ENCODE measurements around the gene MAPKAP1. TPM values are rescaled to one million over a fixed set of nuclear protein-coding genes. Genes with fewer than 3 reads are reported as not detected.
"Not testable (repeated sequence)": the region's sequence is repeated elsewhere in the genome, so short reads cannot be mapped to it uniquely, and the experiment has no call there.

Gene MAPKAP1
- total RNA-seq, 2 donors from 2014 or later: 54.9 to 70.1 TPM

DNA sequence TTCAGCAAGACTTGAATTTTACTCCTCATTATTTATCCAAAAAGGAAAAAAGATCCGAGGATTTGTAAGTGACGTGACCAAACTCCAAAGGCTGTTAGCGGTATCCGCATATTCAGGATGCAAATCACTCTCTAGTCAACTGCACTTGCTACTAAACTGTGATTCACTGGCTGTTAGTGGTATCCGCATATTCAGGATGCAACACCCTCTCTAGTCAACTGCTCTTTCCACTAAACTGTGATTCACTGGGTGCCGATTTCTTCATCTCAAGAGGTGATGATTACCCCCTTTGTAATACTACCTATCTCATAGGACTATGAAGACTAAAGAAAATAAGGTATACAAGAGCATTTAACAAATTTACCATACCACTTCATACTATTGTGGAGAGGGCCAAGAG is 5.7 kb downstream of the MAPKAP1 start:
- Histone ChIP-seq H3K27ac (no peak overlapping the region), H3K4me1 (peaks cover 9% of the 10 kb centered on the region), H3K9ac (ENCODE audit: low read depth in 2 of 2, low read length in 2 of 2) (no peak overlapping the region), H3K4me3 (no peak overlapping the region), H3K9me3 (no peaks in the 10 kb centered on the region), H3K36me3 (no peaks in the 10 kb centered on the region), H3K27me3 (no peaks in the 10 kb centered on the region)
- no peak for TF ChIP-seq CTCF (IDR thresholded peaks at IDR 0.05)
- no peak for DNase-seq
- intact Hi-C loops (cut with DNase I): no loop called here

DNA sequence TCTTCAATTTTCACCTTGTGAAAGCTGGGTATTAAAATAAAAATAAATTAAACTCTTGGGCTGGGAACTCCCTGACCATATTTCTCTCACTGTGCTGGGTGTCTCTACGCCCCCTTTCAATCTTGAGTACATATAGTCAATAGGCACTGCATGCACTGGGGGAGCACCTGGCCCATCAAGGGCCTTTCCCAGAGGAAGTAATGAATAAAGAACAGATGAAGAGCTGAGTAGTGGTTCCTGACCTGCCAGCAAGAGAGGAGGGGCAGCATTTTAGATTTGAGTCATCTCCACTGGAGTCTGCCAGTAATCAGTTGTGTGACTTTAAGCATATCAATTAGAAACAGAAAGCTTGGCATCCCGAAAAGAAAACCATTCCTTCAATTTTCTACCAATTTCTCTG is 6.2 kb downstream of the MAPKAP1 start:
- Histone ChIP-seq H3K9me3 (no peaks in the 10 kb centered on the region), H3K36me3 (no peaks in the 10 kb centered on the region)
- intact Hi-C loops (cut with DNase I): no loop called here

GRCh38 chr9:125699870-125700269 is 7.1 kb downstream of the MAPKAP1 start:
- Histone ChIP-seq H3K27ac (no peak overlapping the region), H3K4me3 (no peak overlapping the region), H3K4me1 (no peaks in the 10 kb centered on the region), H3K9me3 (no peaks in the 10 kb centered on the region), H3K27me3 (no peaks in the 10 kb centered on the region), H3K36me3 (no peaks in the 10 kb centered on the region), H3K9ac (ENCODE audit: low read depth in 2 of 2, low read length in 2 of 2) (no peak overlapping the region)
- no peak for DNase-seq
- intact Hi-C loops (cut with DNase I): no loop called here
- TF ChIP-seq CTCF (IDR thresholded peaks at IDR 0.05): no peak

More for the DNA sequence above, 6.2 kb downstream of the MAPKAP1 start:
- Histone ChIP-seq H3K9ac (ENCODE audit: low read depth in 2 of 2, low read length in 2 of 2) (no peak overlapping the region), H3K4me3 (no peak overlapping the region), H3K4me1 (peaks cover 5% of the 10 kb centered on the region), H3K27me3 (no peaks in the 10 kb centered on the region), H3K27ac (no peak overlapping the region)
- no peak for TF ChIP-seq CTCF (IDR thresholded peaks at IDR 0.05)
- no peak for DNase-seq

GRCh38 chr9:125696106-125696647 is 10.8 kb downstream of the MAPKAP1 start:
- TF ChIP-seq CTCF (IDR thresholded peaks at IDR 0.05): no peak
- H3K9ac ChIP-seq (ENCODE audit: low read depth in 2 of 2, low read length in 2 of 2): no peak overlapping the region
- no peak overlapping the region for H3K27ac ChIP-seq
- H3K4me3 ChIP-seq: no peak overlapping the region
- H3K9me3 ChIP-seq: no peaks in the 10 kb centered on the region
- no peaks in the 10 kb centered on the region for H3K36me3 ChIP-seq
- DNase-seq: no peak
- no peaks in the 10 kb centered on the region for H3K27me3 ChIP-seq
- no peaks in the 10 kb centered on the region for H3K4me1 ChIP-seq
- intact Hi-C loops (cut with DNase I): no loop called here

DNA sequence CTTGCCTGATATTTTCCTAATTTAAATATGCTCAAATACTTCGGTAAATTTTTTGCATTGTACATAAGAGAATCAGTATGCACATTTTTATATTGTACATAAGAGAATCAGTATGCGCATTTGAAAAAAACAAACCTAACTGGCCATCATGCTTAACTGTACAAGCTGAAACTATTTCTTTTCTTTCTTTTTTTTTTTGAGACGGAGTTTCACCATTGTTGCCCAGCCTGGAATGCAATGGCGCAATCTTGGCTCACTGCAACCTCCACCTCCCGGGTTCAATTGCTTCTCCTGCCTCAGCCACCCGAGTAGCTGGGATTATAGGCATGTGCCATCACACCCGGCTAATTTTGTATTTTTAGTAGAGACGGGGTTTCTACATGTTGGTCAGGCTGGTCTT is 11.5 kb downstream of the MAPKAP1 start:
- intact Hi-C loops (cut with DNase I); H3K36me3 ChIP-seq; H3K27ac ChIP-seq; DNase-seq; H3K9ac ChIP-seq (ENCODE audit: low read depth in 2 of 2, low read length in 2 of 2); H3K4me1 ChIP-seq; H3K4me3 ChIP-seq; H3K9me3 ChIP-seq; H3K27me3 ChIP-seq: not testable (repeated sequence)

DNA sequence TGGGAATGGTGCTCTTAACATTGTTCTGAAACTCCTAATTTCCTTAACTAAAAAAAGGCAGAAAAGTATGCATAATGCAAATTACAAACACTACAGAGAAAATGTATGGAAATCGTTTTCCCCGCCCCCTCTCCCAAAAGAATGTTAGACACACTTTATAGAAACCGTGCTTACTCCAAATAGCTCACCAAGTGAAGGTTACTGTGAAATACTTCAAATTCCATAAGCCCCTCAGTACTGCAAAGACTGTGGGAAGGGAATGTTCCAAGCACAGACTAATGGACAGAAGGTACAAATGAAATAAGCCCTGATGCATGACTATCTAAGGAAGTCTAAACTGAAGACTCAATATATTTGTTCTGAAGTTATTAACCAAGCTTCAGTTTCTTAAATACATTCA is 12.5 kb downstream of the MAPKAP1 start:
- Histone ChIP-seq H3K4me1 (no peaks in the 10 kb centered on the region), H3K9ac (ENCODE audit: low read depth in 2 of 2, low read length in 2 of 2) (no peak overlapping the region), H3K27ac (no peak overlapping the region), H3K4me3 (no peak overlapping the region), H3K27me3 (no peaks in the 10 kb centered on the region), H3K9me3 (no peaks in the 10 kb centered on the region), H3K36me3 (no peaks in the 10 kb centered on the region)
- TF ChIP-seq CTCF (IDR thresholded peaks at IDR 0.05): no peak
- no peak for DNase-seq
- intact Hi-C loops (cut with DNase I): no loop called here

GRCh38 chr9:125693492-125693891 is 13.5 kb downstream of the MAPKAP1 start:
- H3K9ac ChIP-seq (ENCODE audit: low read depth in 2 of 2, low read length in 2 of 2); H3K9me3 ChIP-seq; DNase-seq; H3K4me3 ChIP-seq; H3K4me1 ChIP-seq; H3K27me3 ChIP-seq; H3K27ac ChIP-seq; intact Hi-C loops (cut with DNase I); H3K36me3 ChIP-seq: not testable (repeated sequence)

Data from colonic mucosa (tissue), 4 donors.